HepG2 (cell line): ENCODE measurements around the gene N4BP2. TPM values are rescaled to one million over a fixed set of nuclear protein-coding genes. Genes with fewer than 3 reads are reported as not detected.
A peak's percentile ranks its signal among the peaks of the same experiment; 100 is the strongest.

Experiments used
- ARID4A ChIP-seq: sonication (generic); formaldehyde crosslinking; IDR thresholded peaks from 2 replicates; pipeline ENCODE4 v1.5.0; 2020; ENCODE audit warnings: mild to moderate bottlenecking, missing genetic modification reagents, borderline replicate concordance
- JUND ChIP-seq: sonication (generic); formaldehyde crosslinking; IDR thresholded peaks from 2 replicates; pipeline ENCODE4 v1.8.0; 2022; ENCODE audit warnings: mild to moderate bottlenecking, missing genetic modification reagents
- KDM6A ChIP-seq: IDR thresholded peaks from 2 replicates; pipeline ENCODE4 v1.6.1; 2016; ENCODE audit warnings: low read depth
- MAFK ChIP-seq, 2 experiments: IDR thresholded peaks in 1 of 2; conservative IDR thresholded peaks in 1 of 2; 2 replicates each; pipeline ENCODE4 v1.6.1; 2011; ENCODE audit warnings: improper control_type of control experiment in 2 of 2, low read length in 2 of 2
- NR2F1 ChIP-seq, 2 experiments: fragments of 450-650 bp in 1 of 2; formaldehyde crosslinking in 1 of 2; IDR thresholded peaks; 2 replicates each; pipeline versions ENCODE4 v1.5.0 to v1.6.1; 2016 to 2020; ENCODE audit warnings: mild to moderate bottlenecking in 1 of 2, missing compliant biosample characterization in 1 of 2, missing genetic modification reagents in 1 of 2, moderate library complexity in 1 of 2
- SOX13 ChIP-seq, 3 experiments: fragments of 450-650 bp in 1 of 3; sonication (generic) in 1 of 3; formaldehyde crosslinking in 1 of 3; IDR thresholded peaks in 2 of 3; conservative IDR thresholded peaks in 1 of 3; 2 replicates each; pipeline versions ENCODE4 v1.5.0 to v1.6.1; 2016 to 2020; ENCODE audit warnings: antibody characterized with exemption in 1 of 3, mild to moderate bottlenecking in 1 of 3, missing compliant biosample characterization in 1 of 3, missing genetic modification reagents in 1 of 3, moderate library complexity in 1 of 3
- SYNCRIP ChIP-seq: fragments of 200-400 bp; formaldehyde crosslinking; IDR thresholded peaks from 2 replicates; pipeline ENCODE4 v1.6.1; 2018; ENCODE audit warnings: mild to moderate bottlenecking, low read depth, low read length; ENCODE audit not compliant: insufficient read depth
- TBP ChIP-seq: sonication (generic); formaldehyde crosslinking; IDR thresholded peaks from 2 replicates; pipeline ENCODE4 v1.5.0; 2020; ENCODE audit warnings: missing genetic modification reagents
- TEAD2 ChIP-seq: sonication (generic); formaldehyde crosslinking; IDR thresholded peaks from 2 replicates; pipeline ENCODE4 v1.9.0; 2021; ENCODE audit warnings: missing genetic modification reagents
- ZNF205 ChIP-seq: IDR thresholded peaks from 2 replicates; pipeline ENCODE4 v1.6.1; 2018; ENCODE audit warnings: missing biosample characterization, missing genetic modification reagents
- ZNF34 ChIP-seq: sonication (generic); formaldehyde crosslinking; IDR thresholded peaks from 2 replicates; pipeline ENCODE4 v1.4.0; 2020; ENCODE audit warnings: mild to moderate bottlenecking, missing genetic modification reagents, borderline replicate concordance
- ZNF382 ChIP-seq: sonication (generic); formaldehyde crosslinking; IDR thresholded peaks from 2 replicates; pipeline ENCODE4 v1.5.0; 2020; ENCODE audit warnings: missing genetic modification reagents, mild to moderate bottlenecking, borderline replicate concordance
- polyA plus RNA-seq, 8 experiments: library from polyadenylated mRNA; depleted of rRNA in 3 of 8; stranded (reverse) in 7 of 8; unstranded in 1 of 8; fragments of >200 nt; fragmentation: Illumina TruSeq in 4 of 8; extraction: Trizol in 4 of 8; gene quantifications; 2 replicates each; pipeline versions ENCODE4 v1.2.1 to v1.2.3, GENCODE V29; 2011 to 2016; ENCODE audit warnings: low read depth in 4 of 8, missing spikeins in 1 of 8, mixed read lengths in 1 of 8; ENCODE audit not compliant: insufficient read depth in 1 of 8
- total RNA-seq, 5 experiments: library from RNA; depleted of rRNA; stranded (reverse); fragments of >200 nt; fragmentation: Illumina TruSeq; extraction: Trizol; gene quantifications; 2 replicates each; pipeline ENCODE4 v1.2.3, GENCODE V29; 2016; ENCODE audit warnings: low read depth in 1 of 5
- TF ChIP-seq, protein P1 (sequence below): sonication (generic); formaldehyde crosslinking; IDR thresholded peaks from 2 replicates; pipeline ENCODE4 v1.9.0; 2021; ENCODE audit warnings: missing genetic modification reagents, borderline replicate concordance
- TF ChIP-seq, protein P2 (sequence below): sonication (generic); formaldehyde crosslinking; IDR thresholded peaks from 2 replicates; pipeline ENCODE4 v1.4.0; 2020; ENCODE audit warnings: mild to moderate bottlenecking, missing genetic modification reagents

Gene N4BP2
- total and polyA plus RNA-seq, 2 of the 13 experiments (the other 11 are each of a cell fraction or from before 2014, with no cell fraction given): 5.6 to 12.9 TPM

DNA sequence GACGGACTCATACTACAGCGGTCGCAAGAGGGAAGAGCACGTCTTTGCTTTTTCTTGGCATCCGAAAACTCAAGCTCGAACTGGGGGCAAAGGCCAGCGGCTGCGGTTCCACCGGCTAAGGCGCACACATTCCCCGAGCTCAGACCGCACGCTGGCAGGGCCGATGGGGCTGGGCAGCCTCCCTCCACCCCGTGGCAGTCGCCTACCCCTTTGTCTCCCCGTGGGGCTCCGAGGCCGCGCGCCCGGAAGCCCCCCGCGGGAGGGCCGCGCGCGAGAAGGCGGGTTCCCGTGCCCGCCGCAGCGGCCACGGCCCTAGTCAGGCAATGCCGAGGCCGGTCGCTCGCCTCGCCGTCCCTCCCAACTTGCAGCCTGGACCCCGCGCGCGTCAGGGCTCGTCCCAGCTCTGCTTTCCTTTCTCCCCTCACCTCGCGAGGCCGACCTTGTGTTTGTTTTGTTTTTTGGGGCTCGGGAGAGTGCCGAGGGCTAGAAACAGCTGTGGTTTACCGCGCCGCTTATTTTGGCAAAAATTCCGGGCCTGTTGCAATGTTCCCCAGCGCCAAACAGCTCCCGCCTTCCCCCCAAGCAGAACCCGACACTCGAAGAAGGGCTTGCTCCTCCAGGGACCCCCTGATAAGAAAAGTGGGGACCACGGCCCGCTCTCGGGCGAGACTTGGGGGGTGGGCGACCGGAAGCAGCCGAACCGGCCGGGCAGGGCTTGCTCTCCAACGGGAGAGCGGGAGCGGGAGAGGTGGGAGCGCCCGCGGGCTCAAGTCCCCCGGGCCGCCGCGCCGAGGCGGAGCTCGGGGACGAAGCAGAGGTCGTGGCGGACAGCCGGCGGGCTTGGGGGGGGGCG is 561 bp upstream of the N4BP2 start (continued):
- no peak for TF ChIP-seq ARID4A (CRISPR knock-in tag)
- no peak for TF ChIP-seq MAFK (conservative IDR thresholded peaks at IDR 0.05 in 1 of 2, IDR thresholded peaks at IDR 0.05 in 1 of 2; ENCODE audit: low read length in 2 of 2)
- TF ChIP-seq, protein P1, sequence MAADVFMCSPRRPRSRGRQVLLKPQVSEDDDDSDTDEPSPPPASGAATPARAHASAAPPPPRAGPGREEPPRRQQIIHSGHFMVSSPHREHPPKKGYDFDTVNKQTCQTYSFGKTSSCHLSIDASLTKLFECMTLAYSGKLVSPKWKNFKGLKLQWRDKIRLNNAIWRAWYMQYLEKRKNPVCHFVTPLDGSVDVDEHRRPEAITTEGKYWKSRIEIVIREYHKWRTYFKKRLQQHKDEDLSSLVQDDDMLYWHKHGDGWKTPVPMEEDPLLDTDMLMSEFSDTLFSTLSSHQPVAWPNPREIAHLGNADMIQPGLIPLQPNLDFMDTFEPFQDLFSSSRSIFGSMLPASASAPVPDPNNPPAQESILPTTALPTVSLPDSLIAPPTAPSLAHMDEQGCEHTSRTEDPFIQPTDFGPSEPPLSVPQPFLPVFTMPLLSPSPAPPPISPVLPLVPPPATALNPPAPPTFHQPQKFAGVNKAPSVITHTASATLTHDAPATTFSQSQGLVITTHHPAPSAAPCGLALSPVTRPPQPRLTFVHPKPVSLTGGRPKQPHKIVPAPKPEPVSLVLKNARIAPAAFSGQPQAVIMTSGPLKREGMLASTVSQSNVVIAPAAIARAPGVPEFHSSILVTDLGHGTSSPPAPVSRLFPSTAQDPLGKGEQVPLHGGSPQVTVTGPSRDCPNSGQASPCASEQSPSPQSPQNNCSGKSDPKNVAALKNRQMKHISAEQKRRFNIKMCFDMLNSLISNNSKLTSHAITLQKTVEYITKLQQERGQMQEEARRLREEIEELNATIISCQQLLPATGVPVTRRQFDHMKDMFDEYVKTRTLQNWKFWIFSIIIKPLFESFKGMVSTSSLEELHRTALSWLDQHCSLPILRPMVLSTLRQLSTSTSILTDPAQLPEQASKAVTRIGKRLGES (CRISPR knock-in tag): no peak
- 0 out of 2 replicates have a peak, but pooled peaks have one; percentile 39 for TF ChIP-seq JUND
- TF ChIP-seq, protein P2, sequence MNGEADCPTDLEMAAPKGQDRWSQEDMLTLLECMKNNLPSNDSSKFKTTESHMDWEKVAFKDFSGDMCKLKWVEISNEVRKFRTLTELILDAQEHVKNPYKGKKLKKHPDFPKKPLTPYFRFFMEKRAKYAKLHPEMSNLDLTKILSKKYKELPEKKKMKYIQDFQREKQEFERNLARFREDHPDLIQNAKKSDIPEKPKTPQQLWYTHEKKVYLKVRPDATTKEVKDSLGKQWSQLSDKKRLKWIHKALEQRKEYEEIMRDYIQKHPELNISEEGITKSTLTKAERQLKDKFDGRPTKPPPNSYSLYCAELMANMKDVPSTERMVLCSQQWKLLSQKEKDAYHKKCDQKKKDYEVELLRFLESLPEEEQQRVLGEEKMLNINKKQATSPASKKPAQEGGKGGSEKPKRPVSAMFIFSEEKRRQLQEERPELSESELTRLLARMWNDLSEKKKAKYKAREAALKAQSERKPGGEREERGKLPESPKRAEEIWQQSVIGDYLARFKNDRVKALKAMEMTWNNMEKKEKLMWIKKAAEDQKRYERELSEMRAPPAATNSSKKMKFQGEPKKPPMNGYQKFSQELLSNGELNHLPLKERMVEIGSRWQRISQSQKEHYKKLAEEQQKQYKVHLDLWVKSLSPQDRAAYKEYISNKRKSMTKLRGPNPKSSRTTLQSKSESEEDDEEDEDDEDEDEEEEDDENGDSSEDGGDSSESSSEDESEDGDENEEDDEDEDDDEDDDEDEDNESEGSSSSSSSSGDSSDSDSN (CRISPR knock-in tag): peak; percentile 90
- no peak for TF ChIP-seq ZNF382 (CRISPR knock-in tag)
- TF ChIP-seq ZNF34: no peak
- TF ChIP-seq NR2F1 (CRISPR knock-in tag; IDR thresholded peaks at IDR 0.05): peak in 1 of 2 experiments; percentile 62; a peak in 1 of 4 replicates
- no peak for TF ChIP-seq SOX13 (IDR thresholded peaks at IDR 0.05)
- peak in 1 of 2 experiments; percentile 16; a peak in 1 of 4 replicates for TF ChIP-seq SOX13 (CRISPR knock-in tag; conservative IDR thresholded peaks at IDR 0.05 in 1 of 2, IDR thresholded peaks at IDR 0.05 in 1 of 2)
- TF ChIP-seq ZNF205: no peak
- TF ChIP-seq KDM6A (CRISPR knock-in tag): no peak
- no peak for TF ChIP-seq TBP (CRISPR knock-in tag)
- no peak for TF ChIP-seq TEAD2 (CRISPR knock-in tag)
- no peak for TF ChIP-seq SYNCRIP
